Measurements from ENCODE around the gene TPPP2. TPM values are rescaled to one million over a fixed set of nuclear protein-coding genes. Genes with fewer than 3 reads are reported as not detected.

Gene TPPP2
- total RNA-seq, 1 donor from 2014 or later = not detected

GRCh38 chr14:21043974-21044618, 14.1 kb downstream of the TPPP2 start:
- no peaks in the 10 kb centered on the region for H3K9me3 ChIP-seq
- peaks cover 5 to 8% of the 10 kb centered on the region in 2 donors for H3K4me1 ChIP-seq
- no peaks in the 10 kb centered on the region for H3K27me3 ChIP-seq
- H3K36me3 ChIP-seq = no peaks in the 10 kb centered on the region
- H3K4me3 ChIP-seq = no peak overlapping the region
- no peak overlapping the region for H3K27ac ChIP-seq
- TF ChIP-seq CTCF (IDR thresholded peaks at IDR 0.05) = no peak
- no peak for DNase-seq (ENCODE audit: low spot score in 2 of 2)
- intact Hi-C loops (cut with DNase I) = loop anchor here (5.0 kb wide), 1 partner anchor 187 kb away; no protein-coding TSS in a partner anchor

GRCh38 chr14:21047378-21047781, 17.4 kb downstream of the TPPP2 start:
- TF ChIP-seq CTCF (IDR thresholded peaks at IDR 0.05) = no peak
- Histone ChIP-seq H3K27ac (no peak overlapping the region), H3K4me3 (no peak overlapping the region), H3K27me3 (no peaks in the 10 kb centered on the region), H3K36me3 (no peaks in the 10 kb centered on the region), H3K9me3 (no peaks in the 10 kb centered on the region), H3K4me1 (no peaks in the 10 kb centered on the region)
- intact Hi-C loops (cut with DNase I) = no loop called here
- no peak for DNase-seq (ENCODE audit: low spot score in 2 of 2)

- H3K9me3 ChIP-seq = no peaks in the 10 kb centered on the region
- DNase-seq (ENCODE audit: low spot score in 2 of 2) = no peak
- intact Hi-C loops (cut with DNase I) = no loop called here
- H3K27ac ChIP-seq = no peak overlapping the region
- H3K36me3 ChIP-seq = no peaks in the 10 kb centered on the region
- TF ChIP-seq CTCF (IDR thresholded peaks at IDR 0.05) = no peak
- no peaks in the 10 kb centered on the region for H3K27me3 ChIP-seq
- no peak overlapping the region for H3K4me3 ChIP-seq
- H3K4me1 ChIP-seq = no peaks in the 10 kb centered on the region
Measured at GRCh38 chr14:21048638-21049037, 18.6 kb downstream of the TPPP2 start.

GRCh38 chr14:21049271-21049673, 19.3 kb downstream of the TPPP2 start:
- no peaks in the 10 kb centered on the region for H3K9me3 ChIP-seq
- no peak overlapping the region for H3K4me3 ChIP-seq
- H3K27me3 ChIP-seq = no peaks in the 10 kb centered on the region
- H3K27ac ChIP-seq = no peak overlapping the region
- H3K4me1 ChIP-seq = no peaks in the 10 kb centered on the region
- no peak for TF ChIP-seq CTCF (IDR thresholded peaks at IDR 0.05)
- H3K36me3 ChIP-seq = no peaks in the 10 kb centered on the region
- intact Hi-C loops (cut with DNase I) = no loop called here
- no peak for DNase-seq (ENCODE audit: low spot score in 2 of 2)

GRCh38 chr14:21050597-21050996, 20.6 kb downstream of the TPPP2 start:
- no peak for DNase-seq (ENCODE audit: low spot score in 2 of 2)
- Histone ChIP-seq H3K36me3 (no peaks in the 10 kb centered on the region), H3K27me3 (no peaks in the 10 kb centered on the region), H3K27ac (no peak overlapping the region), H3K9me3 (no peaks in the 10 kb centered on the region), H3K4me3 (no peak overlapping the region), H3K4me1 (no peaks in the 10 kb centered on the region)
- no peak for TF ChIP-seq CTCF (IDR thresholded peaks at IDR 0.05)
- intact Hi-C loops (cut with DNase I) = no loop called here

All from ascending aorta (tissue), 2 donors.